ENCODE results near the gene MGMT. TPM values are rescaled to one million over a fixed set of nuclear protein-coding genes. Genes with fewer than 3 reads are reported as not detected.

Gene MGMT
- total and polyA plus RNA-seq, 2 donors (not counting 1 experiment from before 2014, with no cell fraction given), result 1.9 to 29.1 TPM

DNA sequence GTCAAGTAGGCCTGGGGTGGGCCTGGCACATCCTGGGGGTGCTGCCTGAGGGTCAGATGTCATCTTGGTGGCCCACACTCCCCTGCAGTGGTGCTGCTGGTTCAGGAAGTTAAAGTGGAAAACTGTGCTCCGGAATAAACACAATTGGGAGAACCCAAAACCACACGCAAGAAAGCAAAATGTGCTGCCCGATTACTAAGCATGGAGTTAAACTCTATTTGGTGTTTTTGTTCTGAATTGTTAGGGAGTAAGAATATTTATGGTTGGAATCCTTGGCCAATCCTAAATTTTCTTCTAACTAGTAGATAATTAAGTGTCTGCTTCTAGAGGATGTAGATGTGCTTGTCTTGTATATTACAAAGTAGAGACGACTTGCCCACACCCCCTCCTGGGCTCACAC, 131.4 kb downstream of the MGMT start:
- TF ChIP-seq EZH2 (IDR thresholded peaks at IDR 0.05; ENCODE audit: low read length, missing control alignments), result no peak
- TF ChIP-seq, protein P1, sequence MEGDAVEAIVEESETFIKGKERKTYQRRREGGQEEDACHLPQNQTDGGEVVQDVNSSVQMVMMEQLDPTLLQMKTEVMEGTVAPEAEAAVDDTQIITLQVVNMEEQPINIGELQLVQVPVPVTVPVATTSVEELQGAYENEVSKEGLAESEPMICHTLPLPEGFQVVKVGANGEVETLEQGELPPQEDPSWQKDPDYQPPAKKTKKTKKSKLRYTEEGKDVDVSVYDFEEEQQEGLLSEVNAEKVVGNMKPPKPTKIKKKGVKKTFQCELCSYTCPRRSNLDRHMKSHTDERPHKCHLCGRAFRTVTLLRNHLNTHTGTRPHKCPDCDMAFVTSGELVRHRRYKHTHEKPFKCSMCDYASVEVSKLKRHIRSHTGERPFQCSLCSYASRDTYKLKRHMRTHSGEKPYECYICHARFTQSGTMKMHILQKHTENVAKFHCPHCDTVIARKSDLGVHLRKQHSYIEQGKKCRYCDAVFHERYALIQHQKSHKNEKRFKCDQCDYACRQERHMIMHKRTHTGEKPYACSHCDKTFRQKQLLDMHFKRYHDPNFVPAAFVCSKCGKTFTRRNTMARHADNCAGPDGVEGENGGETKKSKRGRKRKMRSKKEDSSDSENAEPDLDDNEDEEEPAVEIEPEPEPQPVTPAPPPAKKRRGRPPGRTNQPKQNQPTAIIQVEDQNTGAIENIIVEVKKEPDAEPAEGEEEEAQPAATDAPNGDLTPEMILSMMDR (conservative IDR thresholded peaks at IDR 0.05 in 1 of 2, IDR thresholded peaks at IDR 0.05 in 1 of 2; ENCODE audit: low read depth in 1 of 2, low read length in 2 of 2), result no peak
- Histone ChIP-seq H3K4me1 (ENCODE audit: control insufficient read depth, extremely low read depth, insufficient read depth, low read length) (no peaks in the 10 kb centered on the region), H4K20me1 (ENCODE audit: control insufficient read depth, extremely low read depth, insufficient read depth, low read length) (no peaks in the 10 kb centered on the region), H3K27me3 (ENCODE audit: control insufficient read depth, insufficient read depth, low read length) (no peaks in the 10 kb centered on the region), H3K9ac (ENCODE audit: insufficient read depth, low read length) (no peak overlapping the region), H3K36me3 (ENCODE audit: control insufficient read depth, insufficient read depth, low read length) (no peaks in the 10 kb centered on the region), H3K79me2 (ENCODE audit: control insufficient read depth, insufficient read depth, low read length) (no peaks in the 10 kb centered on the region), H3K4me3 (replicated peaks in 1 of 4; ENCODE audit: control extremely low read depth in 1 of 4, insufficient read depth in 1 of 4, low read depth in 3 of 4, low read length in 4 of 4) (no peak overlapping the region), H3K4me2 (ENCODE audit: extremely low read depth, insufficient read depth, low read length) (no peak overlapping the region), H3K27ac (ENCODE audit: insufficient read depth, low read length) (no peak overlapping the region), H2AFZ (ENCODE audit: low read length) (no peak overlapping the region), H3K9me3 (ENCODE audit: control insufficient read depth, insufficient read depth, low read depth, low read length) (no peaks in the 10 kb centered on the region)
- DNase-seq (ENCODE audit: low read depth in 2 of 2), result no peak

DNA sequence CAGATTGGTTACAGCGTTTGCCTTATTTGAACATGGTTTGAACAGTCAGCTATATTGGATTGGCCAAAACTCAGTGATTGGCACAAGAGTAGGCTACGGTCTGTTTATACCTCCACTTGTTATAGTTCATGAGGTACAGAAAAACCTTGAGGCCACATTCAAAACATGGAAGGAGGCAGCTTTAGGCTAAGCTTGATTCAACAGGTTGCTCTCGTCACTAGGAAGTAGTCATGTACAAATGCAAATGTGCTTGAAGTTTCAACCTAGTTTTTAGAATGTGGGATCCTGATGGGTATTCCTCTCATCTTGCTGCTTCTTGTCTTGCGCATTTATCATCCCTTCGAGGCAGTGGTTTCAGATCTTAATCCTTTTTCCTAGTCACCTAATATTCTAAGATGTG, 132.1 kb downstream of the MGMT start:
- no peak overlapping the region for H3K9ac ChIP-seq (ENCODE audit: insufficient read depth, low read length)
- H3K4me1 ChIP-seq (ENCODE audit: control insufficient read depth, extremely low read depth, insufficient read depth, low read length), result no peaks in the 10 kb centered on the region
- H3K4me3 ChIP-seq (replicated peaks in 1 of 4; ENCODE audit: control extremely low read depth in 1 of 4, insufficient read depth in 1 of 4, low read depth in 3 of 4, low read length in 4 of 4), result no peak overlapping the region
- no peaks in the 10 kb centered on the region for H4K20me1 ChIP-seq (ENCODE audit: control insufficient read depth, extremely low read depth, insufficient read depth, low read length)
- no peaks in the 10 kb centered on the region for H3K79me2 ChIP-seq (ENCODE audit: control insufficient read depth, insufficient read depth, low read length)
- no peak overlapping the region for H3K4me2 ChIP-seq (ENCODE audit: extremely low read depth, insufficient read depth, low read length)
- no peaks in the 10 kb centered on the region for H3K27me3 ChIP-seq (ENCODE audit: control insufficient read depth, insufficient read depth, low read length)
- no peak overlapping the region for H3K27ac ChIP-seq (ENCODE audit: insufficient read depth, low read length)
- no peak overlapping the region for H2AFZ ChIP-seq (ENCODE audit: low read length)
- DNase-seq (ENCODE audit: low read depth in 2 of 2), result no peak
- no peaks in the 10 kb centered on the region for H3K36me3 ChIP-seq (ENCODE audit: control insufficient read depth, insufficient read depth, low read length)
- TF ChIP-seq EZH2 (IDR thresholded peaks at IDR 0.05; ENCODE audit: low read length, missing control alignments), result no peak
- TF ChIP-seq, protein P1 (conservative IDR thresholded peaks at IDR 0.05 in 1 of 2, IDR thresholded peaks at IDR 0.05 in 1 of 2; ENCODE audit: low read depth in 1 of 2, low read length in 2 of 2), result no peak
- H3K9me3 ChIP-seq (ENCODE audit: control insufficient read depth, insufficient read depth, low read depth, low read length), result no peaks in the 10 kb centered on the region

DNA sequence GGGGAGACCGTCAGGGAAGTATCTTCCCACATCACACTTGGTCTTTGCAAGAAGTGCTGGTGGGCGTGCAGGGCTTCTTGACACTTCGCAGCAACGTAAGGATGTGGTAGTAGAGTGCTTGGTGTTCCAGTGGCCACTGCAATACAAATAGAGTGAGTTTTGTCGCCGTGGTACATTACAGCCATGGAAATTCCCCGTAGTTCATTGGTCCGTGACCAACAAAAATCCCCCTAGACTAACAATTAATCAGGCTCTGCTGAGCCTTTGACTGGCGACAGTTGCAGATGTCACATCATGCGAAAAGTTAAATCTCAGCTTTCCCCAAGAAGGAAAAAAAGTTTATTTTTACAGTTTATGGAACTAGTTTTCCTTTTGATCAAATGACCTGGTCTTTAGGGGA, 134.7 kb downstream of the MGMT start:
- H3K9me3 ChIP-seq (ENCODE audit: control insufficient read depth, insufficient read depth, low read depth, low read length), result no peaks in the 10 kb centered on the region
- H3K36me3 ChIP-seq (ENCODE audit: control insufficient read depth, insufficient read depth, low read length), result no peaks in the 10 kb centered on the region
- H4K20me1 ChIP-seq (ENCODE audit: control insufficient read depth, extremely low read depth, insufficient read depth, low read length), result no peaks in the 10 kb centered on the region
- TF ChIP-seq, protein P1 (conservative IDR thresholded peaks at IDR 0.05 in 1 of 2, IDR thresholded peaks at IDR 0.05 in 1 of 2; ENCODE audit: low read depth in 1 of 2, low read length in 2 of 2), result no peak
- no peak for TF ChIP-seq EZH2 (IDR thresholded peaks at IDR 0.05; ENCODE audit: low read length, missing control alignments)
- H3K27me3 ChIP-seq (ENCODE audit: control insufficient read depth, insufficient read depth, low read length), result no peaks in the 10 kb centered on the region
- no peak overlapping the region for H3K9ac ChIP-seq (ENCODE audit: insufficient read depth, low read length)
- no peaks in the 10 kb centered on the region for H3K4me1 ChIP-seq (ENCODE audit: control insufficient read depth, extremely low read depth, insufficient read depth, low read length)
- no peak for DNase-seq (ENCODE audit: low read depth in 2 of 2)
- H3K27ac ChIP-seq (ENCODE audit: insufficient read depth, low read length), result no peak overlapping the region
- H3K4me2 ChIP-seq (ENCODE audit: extremely low read depth, insufficient read depth, low read length), result no peak overlapping the region
- H3K79me2 ChIP-seq (ENCODE audit: control insufficient read depth, insufficient read depth, low read length), result no peaks in the 10 kb centered on the region
- no peak overlapping the region for H3K4me3 ChIP-seq (replicated peaks in 1 of 4; ENCODE audit: control extremely low read depth in 1 of 4, insufficient read depth in 1 of 4, low read depth in 3 of 4, low read length in 4 of 4)
- no peak overlapping the region for H2AFZ ChIP-seq (ENCODE audit: low read length)

All from fibroblast of lung (primary cell).